GM12875 (cell line): Measurements from ENCODE around the gene VPREB3.

ENCODE experiments used
- H3K4me3 ChIP-seq: one replicate; pipeline ENCODE4 v1.5.1; 2011; ENCODE audit warnings: low read depth, low read length, control low read depth
- TF ChIP-seq, protein P1 (sequence below): IDR thresholded peaks from 2 replicates; pipeline ENCODE4 v1.5.1; 2011; ENCODE audit warnings: low read depth, mild to moderate bottlenecking, control low read depth, inconsistent platforms, low read length, moderate library complexity, borderline replicate concordance; ENCODE audit not compliant: insufficient read depth

Gene VPREB3

DNA sequence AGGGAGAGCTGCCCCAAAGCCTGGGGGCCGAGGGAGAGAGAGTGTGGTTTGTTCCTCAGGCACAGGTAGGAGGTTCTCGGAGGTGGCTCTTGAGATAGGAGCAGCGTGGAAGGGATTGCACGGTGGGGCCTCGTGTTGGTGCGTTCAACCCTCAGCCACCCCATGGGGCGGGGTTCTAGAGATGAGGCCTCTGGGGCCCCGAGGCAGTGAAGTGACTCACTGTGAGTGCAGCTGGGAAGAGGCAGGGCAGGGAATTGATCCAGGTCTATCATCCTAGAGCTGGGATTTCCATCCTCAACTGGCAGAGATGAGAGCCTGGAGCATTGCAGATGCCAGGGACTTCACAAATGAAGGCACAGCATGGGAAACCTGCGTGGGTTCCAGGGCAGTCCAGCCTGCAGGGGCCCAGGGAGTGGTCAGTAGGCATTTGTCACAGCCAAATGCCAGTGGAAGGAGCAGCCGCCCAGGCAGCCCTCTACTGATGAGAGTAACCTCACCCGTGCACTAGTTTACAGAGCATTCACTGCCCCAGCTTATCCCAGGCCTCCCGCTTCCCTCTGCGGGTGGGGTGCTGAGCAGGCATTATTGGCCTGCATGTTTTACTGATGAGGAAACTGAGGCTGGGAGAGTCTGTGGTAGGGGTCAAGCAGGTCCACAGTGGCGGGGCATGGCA lies 27.4 kb upstream of the VPREB3 start:
- no peak overlapping the region for H3K4me3 ChIP-seq
- TF ChIP-seq, protein P1, sequence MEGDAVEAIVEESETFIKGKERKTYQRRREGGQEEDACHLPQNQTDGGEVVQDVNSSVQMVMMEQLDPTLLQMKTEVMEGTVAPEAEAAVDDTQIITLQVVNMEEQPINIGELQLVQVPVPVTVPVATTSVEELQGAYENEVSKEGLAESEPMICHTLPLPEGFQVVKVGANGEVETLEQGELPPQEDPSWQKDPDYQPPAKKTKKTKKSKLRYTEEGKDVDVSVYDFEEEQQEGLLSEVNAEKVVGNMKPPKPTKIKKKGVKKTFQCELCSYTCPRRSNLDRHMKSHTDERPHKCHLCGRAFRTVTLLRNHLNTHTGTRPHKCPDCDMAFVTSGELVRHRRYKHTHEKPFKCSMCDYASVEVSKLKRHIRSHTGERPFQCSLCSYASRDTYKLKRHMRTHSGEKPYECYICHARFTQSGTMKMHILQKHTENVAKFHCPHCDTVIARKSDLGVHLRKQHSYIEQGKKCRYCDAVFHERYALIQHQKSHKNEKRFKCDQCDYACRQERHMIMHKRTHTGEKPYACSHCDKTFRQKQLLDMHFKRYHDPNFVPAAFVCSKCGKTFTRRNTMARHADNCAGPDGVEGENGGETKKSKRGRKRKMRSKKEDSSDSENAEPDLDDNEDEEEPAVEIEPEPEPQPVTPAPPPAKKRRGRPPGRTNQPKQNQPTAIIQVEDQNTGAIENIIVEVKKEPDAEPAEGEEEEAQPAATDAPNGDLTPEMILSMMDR: no peak

GRCh38 chr22:23781065-23781464 lies 26.8 kb upstream of the VPREB3 start:
- no peak overlapping the region for H3K4me3 ChIP-seq
- TF ChIP-seq, protein P1: no peak

DNA sequence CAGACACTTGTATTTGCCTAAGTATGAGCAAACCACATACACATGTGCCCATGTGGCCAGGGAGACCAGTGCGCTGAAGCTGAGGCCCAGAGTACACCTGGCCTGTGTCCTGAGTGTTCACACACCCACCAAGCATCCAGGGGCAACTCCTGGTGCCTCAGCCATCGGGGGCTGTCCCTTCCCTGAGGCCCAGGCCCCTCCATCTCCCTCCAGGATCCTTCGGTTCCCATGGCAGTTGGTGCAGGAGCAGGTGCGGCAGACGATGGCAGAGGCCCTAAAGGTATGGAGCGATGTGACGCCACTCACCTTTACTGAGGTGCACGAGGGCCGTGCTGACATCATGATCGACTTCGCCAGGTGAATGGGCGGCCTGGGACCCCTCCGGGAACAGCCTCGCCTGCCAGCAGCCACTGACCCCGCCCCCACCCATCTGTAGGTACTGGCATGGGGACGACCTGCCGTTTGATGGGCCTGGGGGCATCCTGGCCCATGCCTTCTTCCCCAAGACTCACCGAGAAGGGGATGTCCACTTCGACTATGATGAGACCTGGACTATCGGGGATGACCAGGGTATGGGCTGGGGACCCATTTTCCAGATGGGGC lies 26.0 kb upstream of the VPREB3 start:
- H3K4me3 ChIP-seq: no peak overlapping the region
- TF ChIP-seq, protein P1: no peak

DNA sequence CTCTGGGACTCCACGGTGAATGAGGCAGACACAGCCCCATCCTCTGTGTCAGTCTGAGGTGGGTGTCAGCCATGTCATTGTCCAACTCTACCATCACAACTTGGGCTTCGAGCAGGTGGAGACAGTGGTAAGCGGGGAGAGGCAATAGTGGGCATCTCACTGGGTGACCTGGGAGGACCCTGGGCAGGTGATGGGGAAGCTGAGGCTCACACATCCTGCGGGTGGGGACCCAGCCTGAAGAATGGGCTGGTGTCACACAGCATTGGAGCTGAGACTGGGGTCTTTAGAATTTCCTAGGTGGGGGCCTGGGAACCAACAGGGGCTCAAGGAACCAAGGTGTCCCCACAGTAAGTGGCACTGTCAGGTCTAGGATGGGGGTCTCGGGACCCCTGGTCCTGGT lies 25.5 kb upstream of the VPREB3 start:
- TF ChIP-seq, protein P1: no peak
- H3K4me3 ChIP-seq: no peak overlapping the region

- no peak overlapping the region for H3K4me3 ChIP-seq
- TF ChIP-seq, protein P1: no peak
Measured at GRCh38 chr22:23779083-23779482, 24.9 kb upstream of the VPREB3 start.

GRCh38 chr22:23778577-23778900 lies 24.3 kb upstream of the VPREB3 start:
- TF ChIP-seq, protein P1: no peak
- no peak overlapping the region for H3K4me3 ChIP-seq
